Activated CD8-positive, alpha-beta memory T cell treated with anti-CD3 and anti-CD28 coated beads, Interleukin-2, amount 50 U/mL, for 1 hour (primary cell): ENCODE data around the gene ECM2.
"Not testable (repeated sequence)": the region's sequence is repeated elsewhere in the genome, so short reads cannot be mapped to it uniquely, and the experiment has no call there.

ENCODE experiments used
- DNase-seq: peaks from one replicate; pipeline ENCODE4 v3.0.0-alpha.2; 2020; ENCODE audit errors: extremely low read depth

ECM2 gene

DNA sequence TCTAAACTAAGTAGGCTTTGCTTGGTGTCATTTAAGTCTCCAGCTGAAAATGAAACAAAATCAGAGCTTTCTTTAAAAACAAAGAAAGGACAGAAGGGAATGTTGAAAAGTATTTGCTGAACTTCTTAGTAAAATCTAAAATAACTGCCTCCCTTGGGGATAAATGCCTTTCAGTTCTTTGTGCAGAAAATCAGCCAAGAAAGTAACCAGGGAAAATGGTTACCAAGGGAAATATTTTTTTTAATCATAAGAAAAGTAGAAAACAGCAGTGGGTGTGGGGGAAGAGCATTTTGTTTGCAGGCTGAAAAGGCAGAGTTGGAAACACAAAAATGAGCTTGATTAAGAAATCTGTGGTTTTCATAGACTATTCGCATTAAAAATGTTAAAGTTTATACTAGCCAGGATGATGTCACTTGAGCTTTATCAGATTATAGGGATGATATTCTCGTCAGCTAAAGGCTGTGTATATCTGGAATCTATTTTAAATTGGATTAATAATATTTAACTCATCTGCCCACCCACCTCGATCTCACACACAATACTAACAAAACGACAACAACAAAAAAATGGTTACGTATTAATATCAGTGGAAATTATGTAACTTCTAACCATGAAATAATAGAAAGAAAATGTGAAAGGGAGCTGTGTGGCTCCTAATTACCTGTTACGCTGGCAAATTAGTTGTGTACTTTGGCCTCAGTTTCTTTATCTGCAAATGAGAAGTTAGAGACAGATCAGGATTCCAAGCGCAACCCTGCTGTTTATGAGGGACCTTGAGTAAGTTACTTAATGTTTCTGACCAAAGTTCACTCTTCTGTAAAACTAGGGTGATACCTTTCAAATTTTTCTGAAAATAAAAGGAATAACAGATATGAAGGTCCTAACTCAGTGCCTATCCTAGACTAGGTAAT, at the start of gene ECM2:
Gene ECM2 (minus strand): TSS at position 51 of the 911 bp plus-strand sequence. CDS start 13,124 bp downstream, outside the sequence.
- no peak for DNase-seq

DNA sequence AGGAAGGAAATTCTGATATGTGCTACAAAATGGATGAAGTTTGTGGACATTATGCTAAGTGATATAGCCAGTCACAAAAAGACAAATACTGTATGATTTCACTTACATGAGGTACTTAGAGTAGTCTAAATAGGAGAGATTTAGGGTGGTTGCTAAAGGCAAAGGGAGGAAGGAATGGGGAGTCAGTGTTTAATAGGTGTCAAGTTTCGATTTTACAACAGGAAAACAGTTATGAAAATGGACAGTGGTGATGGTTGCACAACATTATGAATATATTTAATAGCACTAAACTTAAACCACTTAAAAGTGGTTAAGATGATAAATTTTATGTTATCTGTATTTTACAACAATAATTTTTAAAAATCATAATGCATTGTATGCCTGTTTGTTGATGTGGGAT, 40.4 kb upstream of the ECM2 start:
- DNase-seq = no peak

GRCh38 chr9:92573612-92574011, 37.8 kb upstream of the ECM2 start:
- DNase-seq = not testable (repeated sequence)

DNA sequence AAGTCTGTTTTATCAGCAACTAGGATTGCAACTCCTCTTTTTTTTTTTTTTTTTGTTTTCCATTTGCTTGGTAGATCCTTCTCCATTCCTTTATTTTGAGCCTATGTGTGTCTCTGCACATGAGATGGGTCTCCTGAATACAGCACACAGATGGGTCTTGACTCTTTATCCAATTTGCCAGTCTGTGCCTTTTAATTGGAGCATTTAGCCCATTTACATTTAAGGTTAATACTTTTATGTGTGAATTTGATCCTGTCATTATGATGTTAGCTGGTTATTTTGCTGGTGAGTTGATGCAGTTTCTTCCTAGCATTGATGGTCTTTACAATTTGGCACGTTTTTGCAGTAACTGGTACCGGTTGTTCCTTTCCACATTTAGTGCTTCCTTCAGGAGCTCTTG, 36.1 kb upstream of the ECM2 start:
- DNase-seq = not testable (repeated sequence)

GRCh38 chr9:92564982-92565381, 29.2 kb upstream of the ECM2 start:
- DNase-seq = no peak

GRCh38 chr9:92564504-92564903, 28.7 kb upstream of the ECM2 start:
- no peak for DNase-seq

GRCh38 chr9:92563116-92564100, 27.6 kb upstream of the ECM2 start:
- no peak for DNase-seq

- no peak for DNase-seq
Measured at GRCh38 chr9:92562461-92562967, 26.7 kb upstream of the ECM2 start.

- DNase-seq = no peak
Measured at GRCh38 chr9:92561374-92562330, 25.9 kb upstream of the ECM2 start.

DNA sequence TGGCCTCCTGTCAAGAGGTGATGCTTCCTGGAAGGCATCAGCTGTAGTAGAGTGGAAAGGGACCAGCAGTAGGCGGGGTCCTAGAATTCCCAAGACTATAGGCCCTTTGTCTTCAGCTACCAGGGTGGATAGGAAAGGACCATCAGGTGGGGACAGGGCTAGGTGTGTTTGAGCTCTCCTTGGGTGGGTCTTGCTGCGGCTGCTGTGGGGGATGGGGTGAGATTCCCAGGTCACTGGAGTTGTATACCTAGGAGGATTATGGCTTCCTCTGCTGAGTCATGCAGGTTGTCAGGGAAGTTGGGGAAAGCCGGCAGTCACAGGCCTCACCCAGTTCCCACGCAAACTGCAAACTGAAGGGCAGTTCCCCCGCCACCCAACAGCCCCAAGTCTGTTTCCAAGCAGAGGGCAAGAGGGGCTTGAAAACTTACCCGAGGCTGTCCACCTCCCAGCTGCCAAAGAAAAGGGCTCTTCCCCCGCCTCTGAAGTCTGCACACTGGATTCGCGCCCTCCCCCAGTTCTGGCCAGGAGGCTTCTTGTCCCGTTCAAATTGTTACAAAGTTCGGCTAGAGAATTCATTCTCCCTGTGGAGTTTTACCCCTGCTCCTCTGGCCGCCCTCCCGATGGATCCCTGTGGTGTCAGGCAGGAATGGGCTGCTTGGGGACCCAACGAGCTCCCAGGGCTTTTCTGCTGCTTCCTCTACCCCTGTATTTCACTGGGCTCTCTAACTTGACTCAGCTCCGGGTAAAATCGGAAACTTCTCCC, 23.0 kb upstream of the ECM2 start:
- DNase-seq = no peak

- no peak for DNase-seq
Measured at GRCh38 chr9:92550765-92551164, 15.0 kb upstream of the ECM2 start.

DNA sequence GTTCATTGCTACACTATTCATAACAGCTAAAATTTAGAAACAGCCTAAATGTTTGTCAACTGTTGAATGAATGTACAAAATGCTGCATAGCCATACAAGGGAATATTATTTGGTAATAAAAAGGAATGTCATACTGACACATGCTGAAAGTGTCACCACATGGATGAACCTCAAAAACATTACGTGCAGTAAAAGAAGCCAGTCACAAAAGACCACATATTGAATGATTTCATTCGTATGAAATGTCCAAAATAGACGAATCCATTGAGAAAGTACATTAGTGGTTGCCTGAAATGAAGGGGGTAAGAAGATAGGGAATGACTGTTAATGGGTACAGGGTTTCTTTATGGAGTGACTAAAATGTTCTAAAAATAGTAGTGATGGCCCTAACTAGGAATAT, 11.6 kb upstream of the ECM2 start:
- DNase-seq = no peak

DNA sequence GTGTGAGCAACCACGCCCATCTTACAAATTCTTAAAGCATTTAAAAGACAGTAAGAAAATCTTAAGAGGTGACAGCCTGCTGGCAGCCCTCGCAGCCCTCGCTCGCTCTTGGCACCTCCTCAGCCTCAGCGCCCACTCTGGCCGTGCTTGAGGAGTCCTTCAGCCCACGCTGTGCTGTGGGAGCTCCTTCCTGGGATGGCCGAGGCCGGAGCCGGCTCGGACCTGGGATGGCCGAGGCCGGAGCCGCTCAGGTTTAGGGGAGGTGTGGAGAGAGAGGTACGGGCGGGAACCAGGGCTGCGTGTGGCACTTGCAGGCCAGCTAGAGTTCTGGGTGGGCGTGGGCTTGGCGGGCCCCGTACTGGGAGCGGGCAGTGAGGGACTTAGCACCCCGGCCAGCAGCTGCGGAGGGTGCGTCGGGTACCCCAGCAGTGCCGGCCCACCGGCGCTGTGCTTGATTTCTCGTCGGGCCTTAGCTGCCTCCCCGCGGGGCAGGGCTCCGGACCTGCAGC, 9.3 kb upstream of the ECM2 start:
- no peak for DNase-seq

DNA sequence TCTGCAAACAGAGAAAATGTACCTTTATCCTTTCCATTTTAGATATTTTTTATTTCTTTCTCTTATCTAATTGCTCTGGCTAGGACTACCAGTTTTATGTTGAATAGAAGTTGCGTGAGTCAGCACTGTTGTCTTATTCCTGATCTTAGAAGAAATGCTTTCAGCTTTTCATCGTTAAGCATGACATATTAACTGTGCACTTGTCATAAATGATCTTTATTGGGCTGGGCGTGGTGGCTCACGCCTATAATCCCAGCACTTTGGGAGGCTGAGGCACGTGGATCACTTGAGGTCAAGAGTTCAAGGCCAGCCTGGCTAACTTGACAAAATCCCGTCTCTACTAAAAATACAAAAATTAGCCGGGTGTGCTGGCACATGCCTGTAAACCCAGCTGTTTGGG, 8.2 kb upstream of the ECM2 start:
- no peak for DNase-seq

- no peak for DNase-seq
Measured at GRCh38 chr9:92538541-92538940, 2.8 kb upstream of the ECM2 start.

- DNase-seq = no peak
Measured at GRCh38 chr9:92534674-92535073, 1.1 kb downstream of the ECM2 start.

DNA sequence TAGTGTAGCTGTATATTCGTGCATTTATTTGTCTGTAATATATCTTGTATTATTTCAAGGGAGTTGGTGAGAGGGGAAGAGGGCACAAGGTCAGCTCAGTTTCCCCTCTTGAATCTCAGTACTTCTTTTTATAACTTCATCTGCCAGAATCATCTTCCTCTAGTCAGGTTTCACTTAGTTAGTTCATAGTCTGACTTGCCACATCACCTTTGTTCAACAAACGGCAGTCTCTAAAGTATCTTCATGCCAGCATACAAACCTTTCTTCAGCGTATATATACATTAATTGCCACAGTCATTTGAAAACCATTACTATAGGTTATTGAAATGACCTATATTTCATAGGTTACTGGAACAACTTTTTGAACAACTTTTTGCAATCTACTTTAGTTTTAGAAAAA, 1.6 kb downstream of the ECM2 start:
- no peak for DNase-seq

GRCh38 chr9:92530893-92531292, 4.9 kb downstream of the ECM2 start:
- DNase-seq = no peak

- no peak for DNase-seq
Measured at GRCh38 chr9:92529124-92529523, 6.7 kb downstream of the ECM2 start.

- no peak for DNase-seq
Measured at GRCh38 chr9:92528522-92528849, 7.3 kb downstream of the ECM2 start.
